GM19193 (cell line): ENCODE results near the gene ALG12.

Experiments used
- POLR2A ChIP-seq: IDR thresholded peaks from 4 replicates; pipeline ENCODE4 v1.6.1; 2011; ENCODE audit not compliant: insufficient read depth, insufficient read length; ENCODE audit errors: extremely low read depth

Gene ALG12

DNA sequence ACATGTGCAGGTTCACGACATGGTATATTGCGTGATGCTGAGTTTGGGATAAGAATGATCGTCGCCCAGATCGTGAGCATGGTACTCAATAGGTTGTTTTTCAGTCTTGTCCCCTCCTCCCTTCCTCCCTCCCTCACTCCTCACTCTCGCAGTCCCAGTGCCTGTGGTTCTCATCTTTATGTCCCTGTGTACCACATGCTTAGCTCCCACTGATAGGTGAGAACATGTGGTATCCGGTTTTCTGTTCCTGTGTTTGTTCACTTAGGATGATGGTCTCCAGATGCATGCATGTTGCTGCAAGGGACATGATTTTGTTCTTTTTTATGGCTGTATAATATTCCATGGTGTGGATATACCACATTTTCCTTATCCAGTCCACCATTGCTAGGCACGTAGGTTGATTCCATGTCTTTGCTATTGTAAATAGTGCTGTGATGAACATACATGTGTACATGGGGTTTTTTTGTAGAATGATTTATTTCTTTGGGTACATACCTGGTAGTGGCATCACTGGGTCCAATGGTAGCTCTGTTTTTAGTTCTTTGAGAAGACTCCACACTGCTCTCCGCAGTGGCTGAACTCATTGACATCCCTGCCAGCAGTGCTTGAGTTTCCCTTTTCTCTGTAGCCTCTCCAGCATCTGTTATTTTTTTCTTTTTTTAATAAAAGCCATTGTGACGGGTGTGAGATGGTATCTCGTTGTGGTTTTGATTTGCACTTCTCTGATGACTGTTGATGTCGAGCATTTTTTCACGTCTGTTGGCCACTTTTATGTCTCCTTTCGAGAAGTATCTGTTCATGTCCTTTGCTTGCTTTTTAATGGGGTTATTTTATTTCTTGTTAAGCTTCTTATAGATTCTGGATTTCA, 48.2 kb downstream of the ALG12 start:
- TF ChIP-seq POLR2A = no peak

DNA sequence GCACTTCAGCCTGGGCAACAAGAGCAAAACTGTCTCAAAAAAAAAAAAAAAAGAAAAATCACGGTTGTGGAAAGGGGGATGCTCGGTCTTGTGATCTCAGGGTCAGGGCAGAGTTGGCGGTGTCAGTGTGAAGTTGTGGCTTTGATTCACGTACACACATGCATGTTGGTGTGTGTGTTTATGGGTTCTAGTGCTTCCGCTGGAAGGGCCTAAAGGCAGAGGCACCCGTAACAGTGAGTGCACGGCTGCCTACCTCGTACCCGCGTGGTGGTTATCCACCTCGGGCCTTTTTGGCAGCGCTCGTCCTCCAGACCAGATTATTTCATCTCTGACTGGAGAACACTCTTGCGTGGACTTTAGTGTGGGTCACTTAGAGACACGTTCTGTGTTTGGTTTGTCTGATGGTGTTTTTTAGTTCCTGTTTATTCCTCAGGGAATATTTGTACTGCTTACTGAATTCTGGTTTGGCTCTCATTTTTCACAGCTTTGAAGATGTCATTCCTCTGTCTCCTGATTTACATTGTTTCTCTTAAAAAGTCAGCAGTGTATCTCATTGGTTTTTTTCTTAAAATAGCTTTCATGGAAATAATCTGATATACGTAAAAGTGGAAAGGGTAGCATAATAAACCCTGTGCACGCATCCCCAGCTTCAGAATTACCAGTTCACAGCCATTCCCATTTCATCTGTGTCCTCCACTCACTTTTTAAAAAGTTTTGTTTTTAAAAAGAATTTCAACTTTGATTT, 49.0 kb downstream of the ALG12 start:
- TF ChIP-seq POLR2A = no peak

DNA sequence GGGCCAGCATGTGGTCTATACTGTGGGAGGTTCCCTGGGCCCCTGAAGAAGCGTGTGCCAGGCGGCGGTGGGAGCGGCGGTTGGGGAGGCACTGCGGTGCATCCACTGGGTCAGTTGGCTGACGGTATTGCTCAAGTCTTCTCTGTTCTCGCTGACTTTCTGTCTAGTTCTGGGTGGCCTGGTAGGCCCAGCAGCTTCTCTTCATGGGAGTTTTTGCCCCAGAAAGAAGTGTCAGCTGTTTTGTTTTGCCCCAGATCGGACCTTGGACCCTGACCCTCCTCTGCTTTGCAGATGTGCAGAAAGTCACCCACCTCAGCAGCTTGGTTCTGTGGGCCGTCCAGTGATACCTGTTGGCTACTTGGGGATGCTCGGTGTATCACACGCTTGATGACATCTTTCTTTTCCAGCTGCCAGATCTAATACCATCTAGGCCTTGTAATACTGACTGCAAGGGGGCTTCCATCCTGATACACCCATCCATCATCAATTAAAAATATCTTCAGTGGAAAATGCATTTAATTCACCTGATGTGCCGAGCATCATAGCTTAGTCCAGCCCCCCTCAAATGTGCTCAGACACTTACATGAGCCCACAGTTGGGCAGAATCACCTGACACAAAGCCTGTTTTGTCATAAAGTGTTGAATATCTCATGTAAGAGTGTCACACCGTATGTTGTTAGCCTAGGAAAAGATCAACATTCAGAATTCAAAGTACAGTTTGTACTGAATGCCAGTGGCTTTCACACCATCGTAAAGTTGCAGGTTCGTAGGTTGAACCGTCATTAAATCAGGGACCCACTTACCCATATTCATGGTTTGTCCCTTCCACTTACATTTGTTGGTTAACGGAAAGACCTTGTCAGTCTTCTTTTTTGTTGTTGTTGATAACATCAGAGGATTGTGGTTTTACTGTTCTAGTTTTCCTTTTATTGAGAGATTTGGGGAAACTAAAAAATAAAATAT, 50.7 kb downstream of the ALG12 start:
- TF ChIP-seq POLR2A = no peak

DNA sequence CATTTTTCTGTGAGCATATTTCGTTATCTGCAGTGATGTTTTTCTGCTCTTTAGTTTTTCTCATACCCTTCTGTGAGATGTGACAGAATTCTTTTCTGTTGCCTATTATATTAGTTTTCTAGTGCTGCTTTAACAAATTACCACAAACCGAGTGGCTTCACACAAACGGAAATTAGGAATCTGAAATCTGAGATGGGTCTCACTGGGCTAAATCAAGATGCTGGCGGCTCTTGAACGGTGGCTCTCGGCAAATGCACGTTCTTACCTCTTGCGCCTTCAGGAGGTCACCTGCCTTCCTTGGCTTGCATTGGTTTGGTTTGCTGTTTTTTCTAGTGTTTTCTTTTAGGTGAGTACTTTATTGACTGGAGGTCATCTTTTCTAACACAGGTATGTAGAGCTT, 51.6 kb downstream of the ALG12 start:
- no peak for TF ChIP-seq POLR2A

DNA sequence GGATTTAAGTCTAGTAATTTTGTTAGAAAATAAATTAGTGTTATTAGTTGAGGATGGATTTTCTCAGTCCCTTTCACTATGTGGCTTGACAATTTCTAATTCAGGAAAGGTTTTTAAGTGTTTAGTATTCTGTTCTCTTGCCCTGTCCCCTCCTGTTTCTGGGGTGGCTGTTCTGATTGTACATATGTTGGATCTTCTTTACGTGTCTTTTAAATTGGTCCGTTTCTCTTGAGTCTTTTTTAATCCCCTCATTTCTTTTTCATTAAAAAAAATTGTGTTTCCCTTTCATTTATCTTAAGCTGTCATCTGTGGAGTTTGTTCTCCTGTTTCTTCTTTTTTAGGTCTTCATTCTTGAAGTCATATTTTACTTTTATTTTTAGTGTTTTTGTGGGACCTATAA, 52.1 kb downstream of the ALG12 start:
- TF ChIP-seq POLR2A = no peak

DNA sequence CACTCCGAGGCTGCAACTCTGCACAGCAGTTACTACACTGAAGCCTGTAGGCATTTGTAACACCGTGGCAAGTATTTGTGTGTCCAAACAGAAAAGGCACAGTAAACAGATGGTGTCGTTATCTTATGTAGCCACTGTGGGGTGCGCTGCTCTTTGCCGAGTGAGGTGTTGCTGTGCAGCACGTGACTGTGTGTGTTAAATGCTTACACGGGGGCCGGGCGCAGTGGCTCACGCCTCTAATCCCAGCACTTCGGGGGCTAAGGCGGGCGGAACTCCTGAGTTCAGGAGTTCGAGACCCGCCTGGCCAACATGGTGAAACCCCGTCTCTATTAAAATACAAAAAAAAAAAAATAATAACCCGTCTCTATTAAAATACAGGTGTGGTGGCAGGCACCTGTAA, 53.1 kb downstream of the ALG12 start:
- TF ChIP-seq POLR2A = no peak

DNA sequence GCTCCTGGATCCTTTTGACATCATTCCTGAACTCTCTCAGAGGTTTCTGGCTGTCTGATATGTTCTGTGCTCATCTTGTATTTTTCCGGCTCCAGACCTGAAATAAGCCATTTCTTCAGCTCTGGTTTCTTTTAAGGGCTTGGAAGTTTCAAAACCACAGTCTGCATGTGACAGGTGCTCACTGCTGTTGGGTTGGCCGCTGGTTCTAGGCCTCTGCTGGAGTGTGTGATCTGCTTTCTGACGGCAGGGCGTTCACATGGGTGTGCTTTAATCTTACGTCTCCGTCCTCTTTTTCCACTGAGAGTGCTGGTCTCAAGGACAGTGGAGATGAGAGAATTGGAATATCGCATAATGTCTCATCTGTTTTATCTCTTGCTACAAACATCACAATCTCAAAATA, 54.3 kb downstream of the ALG12 start:
- TF ChIP-seq POLR2A = no peak

DNA sequence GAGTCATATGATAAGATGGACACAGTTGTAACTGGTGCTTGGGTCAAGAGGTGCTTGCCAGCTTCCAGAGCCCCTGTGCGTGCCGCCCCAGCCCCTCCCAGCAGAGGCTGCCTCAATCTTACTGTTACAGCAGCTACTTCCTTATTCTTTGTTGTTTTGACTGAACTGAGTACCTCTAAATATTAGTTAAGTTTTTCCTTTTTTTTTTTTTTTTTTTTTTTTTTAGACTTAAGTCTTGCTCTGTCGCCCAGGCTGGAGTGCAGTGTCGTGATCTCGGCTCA, 55.8 kb downstream of the ALG12 start:
- no peak for TF ChIP-seq POLR2A

DNA sequence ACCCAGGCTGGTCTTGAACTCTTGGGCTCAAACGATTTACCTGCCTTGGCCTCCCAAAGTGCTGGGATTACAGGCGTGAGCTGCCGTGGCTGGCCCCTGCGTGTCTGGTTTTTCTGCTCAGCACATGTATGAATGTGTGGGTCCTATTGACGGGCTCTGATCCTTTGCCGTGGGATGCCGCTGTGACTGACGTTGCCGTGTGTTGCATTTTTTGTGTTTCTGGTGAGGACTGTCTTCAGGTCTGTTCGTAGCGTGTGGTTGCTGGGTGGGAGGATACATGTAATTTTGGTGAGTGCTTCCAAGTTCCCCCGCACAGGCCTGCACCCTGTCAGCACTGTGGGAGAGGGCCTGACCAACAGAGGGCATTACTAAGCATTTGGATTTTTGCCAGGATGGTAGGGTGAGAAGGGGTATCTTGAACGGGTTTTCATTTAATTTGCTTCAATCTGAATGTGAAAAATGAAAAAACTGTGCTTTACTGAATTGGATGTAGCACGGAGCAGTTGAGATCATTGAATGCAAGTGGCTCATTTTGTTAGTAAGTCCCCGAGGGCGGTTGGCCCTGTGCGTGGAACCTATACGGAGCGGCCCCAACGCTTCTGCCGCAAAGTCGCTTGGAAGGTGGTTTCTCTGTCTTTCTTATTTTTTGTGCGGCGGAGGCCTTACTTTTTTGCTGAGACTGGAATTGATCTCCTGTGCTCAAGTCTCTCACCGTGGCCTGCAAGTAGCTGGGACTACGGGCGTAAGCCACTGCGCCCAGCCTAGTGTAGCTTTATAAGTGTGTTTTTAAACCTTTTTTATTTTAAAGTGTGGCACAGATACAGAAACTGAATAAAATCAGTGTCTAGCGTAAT, 56.4 kb downstream of the ALG12 start:
- TF ChIP-seq POLR2A = no peak

DNA sequence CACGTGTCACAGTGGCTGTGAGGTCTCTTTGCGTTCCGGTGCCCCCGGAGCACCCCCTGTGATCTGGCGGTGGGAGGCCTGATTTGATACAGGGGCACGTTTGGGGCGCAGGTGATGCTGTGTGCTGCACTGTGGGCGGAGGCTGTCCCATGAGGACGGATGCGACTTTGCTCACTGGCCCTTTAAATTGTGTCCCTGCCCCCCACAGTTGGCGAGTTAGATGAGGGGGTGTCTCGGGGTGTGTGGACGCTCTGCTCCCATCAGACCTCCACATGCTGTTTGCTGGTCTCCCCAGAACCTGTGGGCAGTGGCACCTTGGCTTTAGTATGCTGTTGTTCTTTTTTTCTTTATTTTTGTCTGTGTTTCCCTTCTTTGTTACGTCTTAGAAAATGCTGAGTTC, 59.4 kb downstream of the ALG12 start:
- no peak for TF ChIP-seq POLR2A

DNA sequence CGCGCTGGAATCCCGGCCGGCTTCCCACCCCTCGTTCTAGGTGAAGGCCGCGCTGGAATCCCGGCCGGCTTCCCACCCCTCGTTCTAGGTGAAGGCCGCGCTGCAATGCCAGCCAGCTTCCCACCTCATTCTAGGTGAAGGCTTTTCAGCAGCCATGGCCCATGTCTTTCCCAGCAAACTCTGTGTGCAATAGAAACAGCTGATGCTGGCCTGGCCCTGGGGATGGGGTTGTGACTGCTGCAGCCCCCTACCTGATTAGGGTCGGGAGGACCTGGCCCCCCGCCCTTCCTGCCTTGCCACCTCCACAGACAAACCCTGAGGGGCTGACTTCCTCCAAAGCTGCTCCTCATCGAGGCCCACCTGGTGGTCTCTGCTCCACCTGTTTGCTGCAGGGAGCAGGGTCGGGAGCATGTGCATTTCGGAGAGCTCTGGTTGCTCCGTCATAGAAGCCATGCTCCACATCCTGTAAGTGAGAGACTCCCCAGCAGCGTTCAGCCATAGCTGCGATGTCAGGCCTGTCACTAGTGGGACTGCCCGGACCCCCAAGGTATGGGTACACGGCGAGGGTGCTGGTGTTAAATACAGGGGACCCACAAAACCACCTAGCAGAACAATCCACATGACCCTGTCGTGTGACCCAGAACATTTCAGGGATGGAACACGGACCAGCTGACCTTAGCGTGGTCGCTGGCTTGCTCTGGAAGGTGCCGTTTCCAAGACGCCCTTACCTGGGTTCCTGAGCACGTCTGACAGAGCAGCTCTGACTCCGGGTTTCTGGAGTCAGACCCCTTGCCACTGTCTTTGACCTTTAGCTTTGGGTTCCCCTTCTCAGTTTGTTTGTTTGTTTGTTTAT, 61.2 kb downstream of the ALG12 start:
- no peak for TF ChIP-seq POLR2A

DNA sequence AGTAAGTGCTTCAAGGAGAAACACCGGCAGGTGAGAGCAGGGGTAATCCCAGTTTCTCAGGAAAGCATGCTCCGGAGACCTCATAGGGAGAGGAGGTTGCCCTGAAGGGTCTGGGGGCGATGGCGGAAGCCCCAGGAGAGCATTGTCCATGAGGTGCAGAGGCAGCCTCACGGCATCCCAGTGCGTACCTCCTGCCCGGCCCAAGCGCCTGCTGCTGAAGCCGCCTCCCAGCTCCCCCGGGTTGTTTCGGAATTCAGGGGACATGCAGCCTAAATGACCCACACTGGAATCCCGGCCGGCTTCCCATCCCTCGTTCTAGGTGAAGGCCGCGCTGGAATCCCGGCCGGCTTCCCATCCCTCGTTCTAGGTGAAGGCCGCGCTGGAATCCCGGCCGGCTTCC, 61.9 kb downstream of the ALG12 start:
- TF ChIP-seq POLR2A = no peak

DNA sequence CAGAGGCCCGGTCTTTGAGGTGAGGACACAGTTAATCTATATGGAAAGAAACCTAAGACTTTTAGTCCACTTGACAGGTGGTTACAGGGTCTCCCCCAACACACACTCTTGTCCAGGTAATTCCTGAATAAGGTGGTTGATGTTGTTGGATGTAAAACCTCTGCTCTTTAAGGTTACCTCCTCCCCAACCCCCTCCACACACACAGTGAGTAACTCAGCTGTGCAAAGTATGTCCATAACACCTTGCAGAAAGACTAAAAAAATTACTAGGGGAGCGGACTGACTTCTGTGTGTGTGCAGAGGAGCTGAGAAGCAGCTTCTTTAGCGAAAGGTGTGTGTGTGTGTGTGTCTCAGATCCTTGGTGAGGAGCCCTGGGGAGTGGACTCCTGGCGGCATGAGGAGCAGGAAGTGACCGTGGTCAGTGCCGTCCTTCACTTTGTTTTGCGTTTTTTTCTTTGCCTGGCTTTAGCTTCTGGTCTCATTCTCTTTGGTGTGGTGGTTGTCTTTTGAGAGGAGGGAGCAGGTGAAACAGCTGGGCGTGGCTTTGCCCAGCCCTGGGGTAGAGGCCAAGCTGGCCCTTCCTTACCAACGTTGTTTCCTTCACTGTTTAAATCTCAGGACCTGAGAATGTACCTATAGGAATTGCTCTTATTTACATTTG, 62.9 kb downstream of the ALG12 start:
- no peak for TF ChIP-seq POLR2A
